Neutrophil (primary cell): ENCODE results near the gene PAK4.

Source experiments
- H3K27ac ChIP-seq: fragments of 200-600 bp; sonication (generic); 2 replicates; pipeline ENCODE4 v1.5.1; 2016; ENCODE audit warnings: mild to moderate bottlenecking, moderate library complexity
- H3K27me3 ChIP-seq: fragments of 200-600 bp; sonication (generic); 2 replicates; pipeline ENCODE4 v1.6.0; 2016; ENCODE audit warnings: mild to moderate bottlenecking
- H3K36me3 ChIP-seq: fragments of 200-600 bp; sonication (generic); 2 replicates; pipeline ENCODE4 v1.5.1; 2017
- H3K4me1 ChIP-seq, 2 experiments: fragments of 200-600 bp in 1 of 2; sonication (generic) in 1 of 2; 1 replicate in 1 of 2; 2 replicates in 1 of 2; pipeline versions ENCODE4 v1.5.1 to v1.6.1; 2013 to 2016; ENCODE audit warnings: low read depth in 1 of 2, low read length in 1 of 2, mild to moderate bottlenecking in 1 of 2, moderate library complexity in 1 of 2; ENCODE audit not compliant: control insufficient read depth in 1 of 2, insufficient read depth in 1 of 2
- H3K4me3 ChIP-seq, 2 experiments: fragments of 200-600 bp in 1 of 2; sonication (generic) in 1 of 2; 1 replicate in 1 of 2; 2 replicates in 1 of 2; pipeline ENCODE4 v1.5.1; 2013 to 2016; ENCODE audit warnings: low read depth in 1 of 2, low read length in 1 of 2, mild to moderate bottlenecking in 1 of 2, moderate library complexity in 1 of 2
- H3K9me3 ChIP-seq: fragments of 200-600 bp; sonication (generic); 2 replicates; pipeline ENCODE4 v1.5.1; 2016
- CTCF ChIP-seq: fragments of 200-600 bp; sonication (generic); IDR thresholded peaks from 2 replicates; pipeline ENCODE4 v1.5.1; 2016; ENCODE audit warnings: antibody characterized with exemption

The PAK4 gene

GRCh38 chr19:39202998-39203355 is 77.4 kb downstream of the PAK4 start:
- Histone ChIP-seq H3K27ac (no peak overlapping the region), H3K4me1 (no peaks in the 10 kb centered on the region), H3K9me3 (no peaks in the 10 kb centered on the region), H3K27me3 (peaks cover 76% of the 10 kb centered on the region), H3K36me3 (no peaks in the 10 kb centered on the region), H3K4me3 (no peak overlapping the region)
- TF ChIP-seq CTCF = no peak

- H3K4me3 ChIP-seq = no peak within 1 kb of the TSS
- no peak within 1 kb of the TSS for H3K27ac ChIP-seq
- no peak for TF ChIP-seq CTCF
- H3K9me3 ChIP-seq = no peaks in the 10 kb centered on the region
- H3K4me1 ChIP-seq = no peaks in the 10 kb centered on the region
- no peaks in the 10 kb centered on the region for H3K36me3 ChIP-seq
- H3K27me3 ChIP-seq = peaks cover 69% of the 10 kb centered on the region
Measured at GRCh38 chr19:39203372-39204341, 78.1 kb downstream of the PAK4 start, which contains the start of gene SYCN. TSS of gene SYCN (minus strand) at chr19:39204263. CDS start at chr19:39204254, 9 bp downstream.

- Histone ChIP-seq H3K27ac (no peak overlapping the region), H3K27me3 (peaks cover 52% of the 10 kb centered on the region), H3K9me3 (no peaks in the 10 kb centered on the region), H3K36me3 (no peaks in the 10 kb centered on the region), H3K4me3 (no peak overlapping the region), H3K4me1 (no peaks in the 10 kb centered on the region)
- TF ChIP-seq CTCF = no peak
Measured at GRCh38 chr19:39205449-39205764, 79.8 kb downstream of the PAK4 start.

GRCh38 chr19:39206122-39206521 is 80.5 kb downstream of the PAK4 start:
- no peak overlapping the region for H3K27ac ChIP-seq

GRCh38 chr19:39207293-39207836 is 81.8 kb downstream of the PAK4 start:
- H3K4me3 ChIP-seq = no peak overlapping the region
- H3K4me1 ChIP-seq = no peaks in the 10 kb centered on the region
- H3K27ac ChIP-seq = no peak overlapping the region
- no peaks in the 10 kb centered on the region for H3K9me3 ChIP-seq
- H3K36me3 ChIP-seq = no peaks in the 10 kb centered on the region
- H3K27me3 ChIP-seq = peaks cover 35% of the 10 kb centered on the region
- TF ChIP-seq CTCF = no peak

More at GRCh38 chr19:39206122-39206521, 80.5 kb downstream of the PAK4 start:
- Histone ChIP-seq H3K4me3 (no peak overlapping the region), H3K4me1 (no peaks in the 10 kb centered on the region), H3K36me3 (no peaks in the 10 kb centered on the region), H3K27me3 (peaks cover 46% of the 10 kb centered on the region), H3K9me3 (no peaks in the 10 kb centered on the region)
- no peak for TF ChIP-seq CTCF
